DOHH2 (cell line): Measurements from ENCODE around the gene TGDS.

ENCODE experiments used
- EZH2phosphoT487 ChIP-seq: fragments of 200-600 bp; sonication (generic); IDR thresholded peaks from 2 replicates; pipeline ENCODE4 v1.6.1; 2017; ENCODE audit warnings: borderline replicate concordance, mild to moderate bottlenecking, antibody characterized with exemption, low read length, moderate library complexity, mixed read lengths
- TF ChIP-seq, protein P1 (sequence below): fragments of 200-600 bp; sonication (generic); IDR thresholded peaks from one replicate; pipeline ENCODE4 v1.5.1; 2014; ENCODE audit warnings: antibody characterized with exemption, mild to moderate bottlenecking, low read depth, low read length; ENCODE audit not compliant: poor library complexity, severe bottlenecking

- TF ChIP-seq, protein P1, sequence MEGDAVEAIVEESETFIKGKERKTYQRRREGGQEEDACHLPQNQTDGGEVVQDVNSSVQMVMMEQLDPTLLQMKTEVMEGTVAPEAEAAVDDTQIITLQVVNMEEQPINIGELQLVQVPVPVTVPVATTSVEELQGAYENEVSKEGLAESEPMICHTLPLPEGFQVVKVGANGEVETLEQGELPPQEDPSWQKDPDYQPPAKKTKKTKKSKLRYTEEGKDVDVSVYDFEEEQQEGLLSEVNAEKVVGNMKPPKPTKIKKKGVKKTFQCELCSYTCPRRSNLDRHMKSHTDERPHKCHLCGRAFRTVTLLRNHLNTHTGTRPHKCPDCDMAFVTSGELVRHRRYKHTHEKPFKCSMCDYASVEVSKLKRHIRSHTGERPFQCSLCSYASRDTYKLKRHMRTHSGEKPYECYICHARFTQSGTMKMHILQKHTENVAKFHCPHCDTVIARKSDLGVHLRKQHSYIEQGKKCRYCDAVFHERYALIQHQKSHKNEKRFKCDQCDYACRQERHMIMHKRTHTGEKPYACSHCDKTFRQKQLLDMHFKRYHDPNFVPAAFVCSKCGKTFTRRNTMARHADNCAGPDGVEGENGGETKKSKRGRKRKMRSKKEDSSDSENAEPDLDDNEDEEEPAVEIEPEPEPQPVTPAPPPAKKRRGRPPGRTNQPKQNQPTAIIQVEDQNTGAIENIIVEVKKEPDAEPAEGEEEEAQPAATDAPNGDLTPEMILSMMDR = no peak
- no peak for TF ChIP-seq EZH2phosphoT487
These were observed 12.0 kb upstream of the TGDS start for GRCh38 chr13:94607939-94608338.
